Keratinocyte (primary cell): ENCODE results near the gene TBC1D5. TPM values are rescaled to one million over a fixed set of nuclear protein-coding genes. Genes with fewer than 3 reads are reported as not detected.

ENCODE experiments used
- DNase-seq: peaks from one replicate; pipeline ENCODE4 v3.0.0-alpha.2; 2011; ENCODE audit warnings: low read depth, missing footprints, low spot score
- FAIRE-seq: peaks from 2 replicates; lab custom pipeline; 2011; peaks lifted over from hg19 to GRCh38; lab: Jason Lieb, UNC
- H2AFZ ChIP-seq: 2 replicates; pipeline ENCODE4 v1.6.0; 2012; ENCODE audit warnings: low read length, control low read depth, inconsistent platforms; ENCODE audit not compliant: control insufficient read depth
- H3K27ac ChIP-seq: 2 replicates; pipeline ENCODE4 v1.5.1; 2011; ENCODE audit warnings: low read length; ENCODE audit not compliant: control insufficient read depth, insufficient read depth
- H3K27me3 ChIP-seq: 3 replicates; pipeline ENCODE4 v1.6.0; 2011; ENCODE audit warnings: low read length; ENCODE audit not compliant: control insufficient read depth, insufficient read depth; ENCODE audit errors: extremely low read depth
- H3K36me3 ChIP-seq, 2 experiments: 2 replicates in 1 of 2; 3 replicates in 1 of 2; pipeline ENCODE4 v1.5.1; 2011; ENCODE audit warnings: low read length in 2 of 2, mild to moderate bottlenecking in 1 of 2; ENCODE audit not compliant: control insufficient read depth in 2 of 2, insufficient read depth in 2 of 2; ENCODE audit errors: extremely low read depth in 1 of 2
- H3K4me1 ChIP-seq: 3 replicates; pipeline ENCODE4 v1.5.1; 2011; ENCODE audit warnings: low read length; ENCODE audit not compliant: control insufficient read depth, insufficient read depth; ENCODE audit errors: extremely low read depth
- H3K4me2 ChIP-seq: 3 replicates; pipeline ENCODE4 v1.6.0; 2011; ENCODE audit warnings: low read depth, low read length; ENCODE audit not compliant: control insufficient read depth, insufficient read depth; ENCODE audit errors: extremely low read depth
- H3K4me3 ChIP-seq, 3 experiments: fragments of 200-600 bp in 1 of 3; sonication (generic) in 1 of 3; 2 replicates in 2 of 3; 3 replicates in 1 of 3; pipeline ENCODE4 v1.5.1; 2011 to 2016; ENCODE audit warnings: low read length in 3 of 3, mild to moderate bottlenecking in 3 of 3, control low read depth in 2 of 3, inconsistent platforms in 1 of 3, low read depth in 1 of 3, mixed read lengths in 1 of 3, mixed run types in 1 of 3, moderate library complexity in 1 of 3; ENCODE audit not compliant: control insufficient read depth in 2 of 3, insufficient read depth in 2 of 3; ENCODE audit errors: extremely low read depth in 1 of 3
- H3K79me2 ChIP-seq: 2 replicates; pipeline ENCODE4 v1.6.0; 2012; ENCODE audit warnings: low read length; ENCODE audit not compliant: control insufficient read depth, insufficient read depth
- H3K9ac ChIP-seq: 3 replicates; pipeline ENCODE4 v1.6.0; 2011; ENCODE audit warnings: low read length; ENCODE audit not compliant: control insufficient read depth, insufficient read depth; ENCODE audit errors: extremely low read depth
- H3K9me1 ChIP-seq: 3 replicates; pipeline ENCODE4 v1.6.0; 2011; ENCODE audit warnings: low read length; ENCODE audit not compliant: control insufficient read depth, insufficient read depth; ENCODE audit errors: extremely low read depth
- H3K9me3 ChIP-seq: 2 replicates; pipeline ENCODE4 v1.5.1; 2012; ENCODE audit warnings: low read depth, low read length; ENCODE audit not compliant: control insufficient read depth
- H4K20me1 ChIP-seq: 3 replicates; pipeline ENCODE4 v1.6.0; 2011; ENCODE audit warnings: low read length; ENCODE audit not compliant: control insufficient read depth, insufficient read depth; ENCODE audit errors: extremely low read depth
- EZH2 ChIP-seq: IDR thresholded peaks from one replicate; pipeline ENCODE4 v1.6.1; 2012; ENCODE audit warnings: inconsistent platforms, mild to moderate bottlenecking, low read length, moderate library complexity
- dilution Hi-C: fragments of 300-500 bp; cut with MboI; formaldehyde crosslinking; loops from one replicate; pipeline ENCODE4 v1.7.0; 2020; ENCODE audit warnings: low sequenced_read_pairs; ENCODE audit not compliant: extremely low pct_ligation_motif_present
- polyA plus RNA-seq, 5 experiments: library from polyadenylated mRNA; depleted of rRNA in 3 of 5; stranded (reverse) in 3 of 5; stranded (forward) in 1 of 5; unstranded in 1 of 5; fragments of >200 nt; gene quantifications; 1 replicate in 1 of 5; 2 replicates in 3 of 5; 3 replicates in 1 of 5; pipeline versions ENCODE4 v1.2.1 to v1.2.3, GENCODE V29; 2011 to 2012; ENCODE audit warnings: missing spikeins in 2 of 5, low read depth in 1 of 5, low replicate concordance in 1 of 5
- TF ChIP-seq, protein P1 (sequence below), 3 experiments: IDR thresholded peaks in 1 of 3; conservative IDR thresholded peaks in 1 of 3; optimal IDR thresholded peaks in 1 of 3; 2 replicates in 2 of 3; 3 replicates in 1 of 3; pipeline versions ENCODE3 to v1.5.1; 2011; ENCODE audit warnings: low read length in 3 of 3, mild to moderate bottlenecking in 3 of 3, moderate library complexity in 2 of 3, control low read depth in 1 of 3, inconsistent platforms in 1 of 3; ENCODE audit not compliant: insufficient read depth in 2 of 3; ENCODE audit errors: extremely low read depth in 1 of 3

The TBC1D5 gene
- polyA plus RNA-seq, 1 donor (not counting 4 experiments of a cell fraction or from before 2014, with no cell fraction given) = 25.8 TPM

DNA sequence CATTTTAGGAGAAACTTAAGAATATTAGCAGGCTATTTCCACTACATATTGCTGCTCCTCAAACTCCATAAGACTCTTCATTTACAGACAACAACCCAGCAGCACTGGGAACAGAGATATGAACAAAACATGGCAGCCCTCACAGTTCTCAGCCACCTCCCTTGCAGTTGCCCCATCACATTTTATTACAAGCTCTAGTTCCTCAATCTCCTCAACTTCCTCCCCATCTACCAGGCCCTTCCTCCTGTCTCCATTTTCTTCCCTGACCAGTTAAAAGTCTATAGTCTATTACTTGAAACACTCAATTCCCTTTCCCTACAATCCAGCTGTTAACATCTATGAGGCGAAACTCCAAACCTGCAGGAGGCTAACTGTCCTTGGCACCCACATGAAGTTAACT is 412.5 kb downstream of the TBC1D5 start:
- Histone ChIP-seq H4K20me1 (no peaks in the 10 kb centered on the region), H3K9ac (no peak overlapping the region), H3K79me2 (no peaks in the 10 kb centered on the region), H3K4me1 (no peaks in the 10 kb centered on the region), H3K9me1 (no peaks in the 10 kb centered on the region), H3K4me3 (no peak overlapping the region), H3K9me3 (no peaks in the 10 kb centered on the region), H3K36me3 (no peaks in the 10 kb centered on the region), H3K27ac (no peak overlapping the region), H2AFZ (no peak overlapping the region), H3K27me3 (no peaks in the 10 kb centered on the region), H3K4me2 (no peak overlapping the region)
- no peak for FAIRE-seq
- dilution Hi-C loops = no loop called here
- TF ChIP-seq, protein P1, sequence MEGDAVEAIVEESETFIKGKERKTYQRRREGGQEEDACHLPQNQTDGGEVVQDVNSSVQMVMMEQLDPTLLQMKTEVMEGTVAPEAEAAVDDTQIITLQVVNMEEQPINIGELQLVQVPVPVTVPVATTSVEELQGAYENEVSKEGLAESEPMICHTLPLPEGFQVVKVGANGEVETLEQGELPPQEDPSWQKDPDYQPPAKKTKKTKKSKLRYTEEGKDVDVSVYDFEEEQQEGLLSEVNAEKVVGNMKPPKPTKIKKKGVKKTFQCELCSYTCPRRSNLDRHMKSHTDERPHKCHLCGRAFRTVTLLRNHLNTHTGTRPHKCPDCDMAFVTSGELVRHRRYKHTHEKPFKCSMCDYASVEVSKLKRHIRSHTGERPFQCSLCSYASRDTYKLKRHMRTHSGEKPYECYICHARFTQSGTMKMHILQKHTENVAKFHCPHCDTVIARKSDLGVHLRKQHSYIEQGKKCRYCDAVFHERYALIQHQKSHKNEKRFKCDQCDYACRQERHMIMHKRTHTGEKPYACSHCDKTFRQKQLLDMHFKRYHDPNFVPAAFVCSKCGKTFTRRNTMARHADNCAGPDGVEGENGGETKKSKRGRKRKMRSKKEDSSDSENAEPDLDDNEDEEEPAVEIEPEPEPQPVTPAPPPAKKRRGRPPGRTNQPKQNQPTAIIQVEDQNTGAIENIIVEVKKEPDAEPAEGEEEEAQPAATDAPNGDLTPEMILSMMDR (optimal IDR thresholded peaks at IDR 0.05 in 1 of 3, IDR thresholded peaks at IDR 0.05 in 1 of 3, conservative IDR thresholded peaks at IDR 0.05 in 1 of 3; ENCODE audit: extremely low read depth in 1 of 3, insufficient read depth in 2 of 3, low read length in 3 of 3) = no peak
- TF ChIP-seq EZH2 = no peak
- no peak for DNase-seq

DNA sequence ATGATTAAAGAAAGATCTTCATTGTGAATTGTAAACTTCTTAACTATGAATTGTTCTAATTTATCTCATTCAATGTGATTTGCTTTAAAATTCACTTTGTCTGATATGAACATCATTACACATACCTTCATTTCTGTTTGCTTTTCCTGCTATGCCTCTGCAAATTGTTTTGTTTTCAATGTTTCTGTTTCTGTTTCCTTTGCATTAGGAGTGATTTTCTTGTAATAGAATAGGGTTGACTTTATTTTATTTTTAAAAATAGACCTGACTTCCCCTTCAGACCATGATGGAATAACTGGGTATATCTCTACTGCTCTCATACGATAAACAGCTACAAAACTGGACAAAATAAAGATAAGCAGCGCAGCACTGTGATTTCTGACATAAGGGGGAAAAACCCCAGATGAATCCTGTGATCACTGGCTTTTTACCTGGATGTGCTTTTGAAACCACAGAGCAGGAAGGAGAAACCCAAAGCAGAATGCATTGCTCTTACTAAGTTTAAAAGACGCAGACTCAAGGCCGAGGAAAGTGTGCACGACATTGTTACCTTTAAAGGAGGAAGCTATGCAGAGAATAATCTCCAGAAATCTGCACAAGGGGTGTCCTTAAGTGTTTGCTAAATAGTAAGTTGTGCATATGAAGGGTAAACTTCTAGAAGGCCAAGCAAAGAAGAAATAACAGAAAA is 420.2 kb downstream of the TBC1D5 start:
- Histone ChIP-seq H3K36me3 (no peaks in the 10 kb centered on the region), H3K9ac (no peak overlapping the region), H3K27me3 (no peaks in the 10 kb centered on the region), H3K9me3 (no peaks in the 10 kb centered on the region), H2AFZ (no peak overlapping the region), H3K4me1 (no peaks in the 10 kb centered on the region), H3K79me2 (no peaks in the 10 kb centered on the region), H3K27ac (no peak overlapping the region), H3K4me3 (no peak overlapping the region), H4K20me1 (no peaks in the 10 kb centered on the region), H3K4me2 (no peak overlapping the region), H3K9me1 (no peaks in the 10 kb centered on the region)
- DNase-seq = no peak
- dilution Hi-C loops = no loop called here
- TF ChIP-seq, protein P1 (optimal IDR thresholded peaks at IDR 0.05 in 1 of 3, IDR thresholded peaks at IDR 0.05 in 1 of 3, conservative IDR thresholded peaks at IDR 0.05 in 1 of 3; ENCODE audit: extremely low read depth in 1 of 3, insufficient read depth in 2 of 3, low read length in 3 of 3) = no peak
- no peak for TF ChIP-seq EZH2
- FAIRE-seq = no peak
